Tibial artery (tissue), 4 donors: ENCODE measurements around the gene SSX2IP.
"Not testable (repeated sequence)": the region's sequence is repeated elsewhere in the genome, so short reads cannot be mapped to it uniquely, and the experiment has no call there.

Experiments used
- DNase-seq, 2 donors: peaks; one replicate each; pipeline ENCODE4 v3.0.0-alpha.2; 2019
- H3K27ac ChIP-seq, 2 donors: fragments of 200-600 bp; sonication (generic) in 1 of 2; 1 replicate in 1 of 2; 2 replicates in 1 of 2; pipeline ENCODE4 v1.5.1; 2018 to 2019; ENCODE audit warnings: mild to moderate bottlenecking in 1 of 2
- H3K27me3 ChIP-seq, 2 donors: fragments of 200-600 bp; sonication (generic) in 1 of 2; one replicate each; pipeline versions ENCODE4 v1.5.1 to v1.6.0; 2016 to 2019
- H3K36me3 ChIP-seq, 3 donors: fragments of 200-600 bp; sonication (generic) in 2 of 3; one replicate each; pipeline ENCODE4 v1.5.1; 2016 to 2019; ENCODE audit warnings: mild to moderate bottlenecking in 2 of 3
- H3K4me1 ChIP-seq, 4 donors: fragments of 200-600 bp; sonication (generic) in 2 of 4; 1 replicate in 3 of 4; 2 replicates in 1 of 4; pipeline ENCODE4 v1.5.1; 2016 to 2019
- H3K4me3 ChIP-seq, 2 donors: fragments of 200-600 bp; sonication (generic) in 1 of 2; 1 replicate in 1 of 2; 2 replicates in 1 of 2; pipeline ENCODE4 v1.5.1; 2018 to 2019; ENCODE audit warnings: mild to moderate bottlenecking in 2 of 2
- H3K9me3 ChIP-seq, 3 donors: fragments of 200-600 bp; sonication (generic) in 1 of 3; one replicate each; pipeline ENCODE4 v1.5.1; 2016 to 2019
- intact Hi-C: fragments of 100-400 bp; cut with DNase I; formaldehyde crosslinking; loops from one replicate; pipeline ENCODE4 v1.15.0; 2023; ENCODE audit warnings: low total_unique reads
- TF ChIP-seq, protein P1 (sequence below), 2 experiments: fragments of 200-600 bp in 1 of 2; fragments of 450-650 bp in 1 of 2; IDR thresholded peaks; one replicate each; pipeline ENCODE4 v1.5.1; 2017 to 2019; ENCODE audit warnings: antibody characterized with exemption in 2 of 2, mild to moderate bottlenecking in 1 of 2, moderate library complexity in 1 of 2

Gene SSX2IP

DNA sequence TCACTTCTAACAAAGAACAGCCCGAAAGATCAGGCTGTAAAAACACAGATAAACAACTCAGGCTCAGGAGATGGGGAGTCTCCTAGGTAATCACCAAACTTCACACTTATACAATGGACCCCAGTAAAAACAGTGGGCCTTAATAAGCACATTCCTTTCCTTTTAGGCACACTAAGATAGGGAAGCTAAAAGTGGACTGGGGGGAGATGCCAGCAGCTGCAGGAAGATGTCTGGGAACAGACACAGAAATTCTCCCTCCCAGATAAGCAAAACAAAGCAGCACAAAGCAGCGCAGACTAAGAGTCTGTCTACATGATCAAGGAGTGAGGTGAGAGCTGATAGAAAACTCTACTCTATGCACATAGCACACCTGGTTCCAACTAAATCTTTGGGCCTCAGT, 87.0 kb downstream of the SSX2IP start:
- Histone ChIP-seq H3K9me3 (no peaks in the 10 kb centered on the region), H3K4me3 (peak overlapping the region; percentile 40 to 48), H3K27ac (peak overlapping the region; percentile 68 to 72), H3K4me1 (peaks cover 0 to 38% (median 23%) of the 10 kb centered on the region in 4 donors), H3K27me3 (no peaks in the 10 kb centered on the region), H3K36me3 (no peaks in the 10 kb centered on the region)
- intact Hi-C loops, result loop anchor here (10.0 kb wide), 2 partner anchors 98 to 458 kb away; partner anchors contain the start of genes GNG5, PRKACB and SPATA1
- TF ChIP-seq, protein P1, sequence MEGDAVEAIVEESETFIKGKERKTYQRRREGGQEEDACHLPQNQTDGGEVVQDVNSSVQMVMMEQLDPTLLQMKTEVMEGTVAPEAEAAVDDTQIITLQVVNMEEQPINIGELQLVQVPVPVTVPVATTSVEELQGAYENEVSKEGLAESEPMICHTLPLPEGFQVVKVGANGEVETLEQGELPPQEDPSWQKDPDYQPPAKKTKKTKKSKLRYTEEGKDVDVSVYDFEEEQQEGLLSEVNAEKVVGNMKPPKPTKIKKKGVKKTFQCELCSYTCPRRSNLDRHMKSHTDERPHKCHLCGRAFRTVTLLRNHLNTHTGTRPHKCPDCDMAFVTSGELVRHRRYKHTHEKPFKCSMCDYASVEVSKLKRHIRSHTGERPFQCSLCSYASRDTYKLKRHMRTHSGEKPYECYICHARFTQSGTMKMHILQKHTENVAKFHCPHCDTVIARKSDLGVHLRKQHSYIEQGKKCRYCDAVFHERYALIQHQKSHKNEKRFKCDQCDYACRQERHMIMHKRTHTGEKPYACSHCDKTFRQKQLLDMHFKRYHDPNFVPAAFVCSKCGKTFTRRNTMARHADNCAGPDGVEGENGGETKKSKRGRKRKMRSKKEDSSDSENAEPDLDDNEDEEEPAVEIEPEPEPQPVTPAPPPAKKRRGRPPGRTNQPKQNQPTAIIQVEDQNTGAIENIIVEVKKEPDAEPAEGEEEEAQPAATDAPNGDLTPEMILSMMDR (IDR thresholded peaks at IDR 0.05), result no peak
- no peak for DNase-seq

DNA sequence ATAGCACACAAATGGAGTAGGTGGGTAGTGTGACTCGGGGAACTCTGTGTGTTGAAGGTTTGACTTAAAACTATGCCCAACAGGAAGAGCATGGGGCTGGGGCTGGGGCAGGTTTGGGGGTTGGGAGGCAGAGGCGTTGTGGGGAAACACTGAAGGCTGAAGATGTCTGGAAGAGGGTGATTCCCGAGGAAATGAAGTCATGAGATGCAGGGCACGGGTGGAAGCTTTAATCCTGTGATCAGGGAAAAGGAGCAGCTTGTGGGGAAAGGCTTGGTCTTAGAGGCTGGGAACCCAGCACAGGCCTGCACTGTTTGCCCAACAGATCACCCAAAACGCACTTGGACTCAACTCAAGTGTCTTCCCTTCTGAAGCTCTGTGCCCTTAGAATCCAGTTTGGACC, 89.5 kb downstream of the SSX2IP start:
- intact Hi-C loops, result loop anchor here (10.0 kb wide), 2 partner anchors 96 to 456 kb away; partner anchors contain the start of genes GNG5, PRKACB and SPATA1
- no peaks in the 10 kb centered on the region for H3K36me3 ChIP-seq
- H3K4me3 ChIP-seq, result no peak overlapping the region
- H3K27me3 ChIP-seq, result no peaks in the 10 kb centered on the region
- peaks cover 0 to 41% (median 23%) of the 10 kb centered on the region in 4 donors for H3K4me1 ChIP-seq
- H3K27ac ChIP-seq, result peak overlapping the region; percentile 77 to 79
- no peaks in the 10 kb centered on the region for H3K9me3 ChIP-seq
- DNase-seq, result no peak
- TF ChIP-seq, protein P1 (IDR thresholded peaks at IDR 0.05), result no peak

DNA sequence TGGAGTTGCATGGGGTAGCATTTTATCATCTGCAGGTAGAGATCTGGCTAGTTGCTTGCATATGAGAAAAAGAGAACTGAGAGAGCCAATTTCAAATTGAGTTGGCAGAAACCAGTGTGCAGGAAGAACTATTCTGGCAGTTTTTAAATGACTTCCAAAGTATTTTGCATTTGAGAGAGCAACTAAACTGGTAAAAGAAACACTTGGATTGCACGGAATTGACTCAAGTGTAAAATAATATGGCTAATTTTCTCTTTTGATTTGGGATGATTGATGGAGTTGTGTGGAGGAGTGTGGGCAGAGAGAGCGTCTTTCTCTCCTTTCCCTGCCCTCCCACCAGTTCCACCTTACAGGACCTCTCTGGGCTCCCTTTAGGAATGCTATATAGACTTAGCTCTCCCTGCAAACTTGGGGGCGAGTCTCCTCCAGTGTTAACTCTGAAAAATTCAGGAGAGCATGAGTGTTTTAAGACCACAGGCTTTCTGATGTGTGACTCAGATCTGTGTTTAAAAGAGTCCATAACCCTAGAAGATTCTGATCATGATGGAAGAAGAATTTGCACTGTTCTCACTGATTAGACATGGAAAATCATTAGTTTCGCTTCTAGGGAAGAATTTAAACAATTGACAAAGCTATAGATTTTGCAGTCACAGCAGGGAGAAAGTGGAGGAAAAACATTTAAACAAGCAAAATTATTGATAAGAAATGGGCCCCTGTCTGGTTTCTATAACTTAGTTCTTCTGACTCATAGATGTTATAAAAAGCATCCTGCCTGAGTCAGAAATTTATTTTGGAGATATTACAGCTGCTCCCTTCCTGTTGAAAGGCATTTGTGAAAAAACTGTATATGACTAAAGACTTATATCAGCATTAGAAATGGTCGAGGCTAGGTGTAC, 91.2 kb downstream of the SSX2IP start:
- H3K36me3 ChIP-seq, result no peaks in the 10 kb centered on the region
- DNase-seq, result no peak
- H3K9me3 ChIP-seq, result no peaks in the 10 kb centered on the region
- no peak overlapping the region for H3K4me3 ChIP-seq
- intact Hi-C loops, result no loop called here
- peaks cover 0 to 41% (median 23%) of the 10 kb centered on the region in 4 donors for H3K4me1 ChIP-seq
- TF ChIP-seq, protein P1 (IDR thresholded peaks at IDR 0.05), result no peak
- no peaks in the 10 kb centered on the region for H3K27me3 ChIP-seq
- peak overlapping the region; percentile 77 to 79 for H3K27ac ChIP-seq

DNA sequence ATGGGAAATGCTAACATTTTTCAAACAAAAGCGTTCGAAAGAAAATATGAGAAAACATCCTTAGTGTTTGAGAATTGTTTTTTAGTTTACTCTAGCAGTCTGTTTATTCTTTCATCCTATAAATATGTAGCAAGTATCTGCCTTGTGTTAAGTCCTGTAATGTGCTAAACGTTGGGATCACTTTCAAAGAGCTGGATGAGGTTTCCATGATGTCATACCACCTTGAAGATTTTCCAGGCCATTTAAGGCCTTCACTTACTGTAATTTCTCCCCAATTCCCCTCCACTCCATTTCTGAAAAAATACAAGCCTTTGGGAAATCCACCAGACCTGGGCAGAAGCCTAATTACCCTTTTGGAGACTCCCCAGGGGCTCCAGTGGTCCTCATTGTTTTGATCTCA, 91.8 kb downstream of the SSX2IP start:
- intact Hi-C loops, result no loop called here
- Histone ChIP-seq H3K4me1 (peaks cover 0 to 40% (median 20%) of the 10 kb centered on the region in 4 donors), H3K27ac (peak overlapping the region; percentile 8 to 77), H3K27me3 (no peaks in the 10 kb centered on the region), H3K36me3 (no peaks in the 10 kb centered on the region), H3K4me3 (no peak overlapping the region), H3K9me3 (peaks cover 0 to 4% (median 0%) of the 10 kb centered on the region in 3 donors)
- DNase-seq, result no peak
- TF ChIP-seq, protein P1 (IDR thresholded peaks at IDR 0.05), result no peak

DNA sequence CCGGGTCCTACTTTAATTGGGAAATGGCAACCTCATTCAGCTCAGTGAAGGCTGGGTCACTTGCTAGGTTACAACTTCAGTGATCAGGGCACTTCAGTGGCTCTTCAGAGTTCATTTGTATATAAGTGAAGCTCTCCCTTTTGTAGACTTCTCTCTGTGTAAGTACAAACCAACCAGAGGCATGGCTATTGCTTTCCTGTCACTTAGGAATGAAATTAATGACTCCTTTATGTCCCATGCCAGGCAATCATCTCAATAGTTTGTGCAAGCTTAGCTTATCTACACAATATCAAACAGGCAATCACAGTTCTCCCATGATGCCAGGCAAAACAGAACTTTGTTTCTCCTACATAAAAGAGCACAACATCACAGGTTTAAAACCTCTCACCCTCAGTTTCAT, 93.2 kb downstream of the SSX2IP start:
- no peak for DNase-seq
- TF ChIP-seq, protein P1 (IDR thresholded peaks at IDR 0.05), result no peak
- Histone ChIP-seq H3K27ac (no peak overlapping the region), H3K4me3 (no peak overlapping the region), H3K9me3 (peaks cover 0 to 4% (median 0%) of the 10 kb centered on the region in 3 donors), H3K27me3 (no peaks in the 10 kb centered on the region), H3K4me1 (peaks cover 0 to 32% (median 17%) of the 10 kb centered on the region in 4 donors), H3K36me3 (no peaks in the 10 kb centered on the region)
- intact Hi-C loops, result no loop called here

DNA sequence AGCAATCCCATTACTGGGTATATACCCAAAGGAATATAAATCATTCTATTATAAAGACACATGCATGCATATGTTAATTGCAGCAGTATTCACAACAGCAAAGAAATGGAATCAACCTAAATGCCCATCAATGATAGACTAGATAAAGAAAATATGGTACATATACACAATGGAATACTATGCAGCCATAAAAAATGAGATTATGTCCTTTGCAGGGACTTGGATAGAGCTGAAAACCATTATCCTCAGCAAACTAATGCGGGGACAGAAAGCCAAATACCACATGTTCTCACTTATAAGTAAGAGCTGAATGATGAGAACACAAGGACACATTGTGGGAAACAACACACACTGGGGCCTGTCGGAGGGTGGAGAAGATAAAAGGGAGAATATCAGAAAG, 95.3 kb downstream of the SSX2IP start:
- H3K36me3 ChIP-seq, H3K27me3 ChIP-seq, H3K9me3 ChIP-seq, intact Hi-C loops, H3K27ac ChIP-seq, H3K4me3 ChIP-seq, DNase-seq: not testable (repeated sequence)
- peaks cover 0 to 20% (median 12%) of the 10 kb centered on the region in 4 donors for H3K4me1 ChIP-seq
